K562 (cell line): ENCODE results near the gene GPR27. TPM values are rescaled to one million over a fixed set of nuclear protein-coding genes. Genes with fewer than 3 reads are reported as not detected.
A peak's percentile ranks its signal among the peaks of the same experiment; 100 is the strongest.

Source experiments
- ATAC-seq: fragments of 200-7000 bp; cut with Tn5 transposase; 3 replicates; pipeline ENCODE4 v1.9.1; 2020; ENCODE audit warnings: moderate library complexity
- BruUV-seq: library from RNA; stranded (reverse); fragments of 400-500 nt; replicated peaks from 2 replicates; lab custom pipeline; 2021; lab: Mats Ljungman, UMichigan
- CTCF ChIA-PET: fragments of 300-600 bp; formaldehyde crosslinking; extraction: SDS; loops from one replicate; lab custom pipeline; 2021; ENCODE audit warnings: low intra/inter-chr PET ratio; lab: Yijun Ruan, JAX
- POLR2A ChIA-PET: fragments of 300-600, 350-650 bp; sonication (Branson Sonifier 250); formaldehyde crosslinking; extraction: SDS; loops from one replicate; lab custom pipeline; 2021; ENCODE audit warnings: antibody characterized with exemption, inconsistent platforms; lab: Yijun Ruan, JAX
- DNase-seq, 4 experiments: peaks; one replicate each; pipeline versions ENCODE4 v3.0.0 to v3.0.0-alpha.2; 2011 to 2018; ENCODE audit warnings: low spot score in 3 of 4, mixed read lengths in 3 of 4; ENCODE audit errors: extremely low read depth in 1 of 4
- FAIRE-seq: peaks from 2 replicates; lab custom pipeline; 2011; peaks lifted over from hg19 to GRCh38; lab: Jason Lieb, UNC
- H2AFZ ChIP-seq: 2 replicates; pipeline ENCODE4 v1.6.0; 2011; ENCODE audit warnings: low read depth, low read length, control low read depth, inconsistent platforms
- H3K27ac ChIP-seq: fragments of 200-600 bp; 3 replicates; pipeline ENCODE4 v1.8.0; 2011; ENCODE audit warnings: low read depth, mild to moderate bottlenecking, control low read depth, inconsistent platforms, low read length, moderate library complexity, mixed read lengths; ENCODE audit errors: extremely low read depth
- H3K27me3 ChIP-seq, 2 experiments: fragments of 300-600 bp in 1 of 2; 2 replicates in 1 of 2; 3 replicates in 1 of 2; pipeline versions ENCODE4 v1.6.0 to v1.8.0; 2011; ENCODE audit warnings: inconsistent platforms in 2 of 2, low read length in 2 of 2, mild to moderate bottlenecking in 1 of 2, mixed read lengths in 1 of 2, moderate library complexity in 1 of 2; ENCODE audit not compliant: control insufficient read depth in 2 of 2, insufficient read depth in 2 of 2
- H3K36me3 ChIP-seq: fragments of 300-600 bp; 3 replicates; pipeline ENCODE4 v1.8.0; 2011; ENCODE audit warnings: mild to moderate bottlenecking, low read length, inconsistent platforms; ENCODE audit not compliant: control insufficient read depth, insufficient read depth
- H3K4me1 ChIP-seq, 2 experiments: fragments of 200-600 bp in 1 of 2; replicated peaks in 1 of 2; 2 replicates in 1 of 2; 3 replicates in 1 of 2; pipeline versions ENCODE4 v1.5.1 to v1.8.0; 2011; ENCODE audit warnings: inconsistent platforms in 2 of 2, low read length in 2 of 2, mild to moderate bottlenecking in 1 of 2, mixed read lengths in 1 of 2, moderate library complexity in 1 of 2; ENCODE audit not compliant: control insufficient read depth in 2 of 2, insufficient read depth in 2 of 2
- H3K4me2 ChIP-seq: 2 replicates; pipeline ENCODE4 v1.6.1; 2011; ENCODE audit warnings: low read length, control low read depth, inconsistent platforms, mixed read lengths; ENCODE audit not compliant: insufficient read depth
- H3K4me3 ChIP-seq: fragments of 200-600 bp; sonication (generic), shearing (Covaris generic); 2 replicates; pipeline ENCODE4 v1.5.1; 2016; ENCODE audit warnings: control low read depth, inconsistent platforms
- H3K79me2 ChIP-seq: fragments of 200-600 bp; 3 replicates; pipeline ENCODE4 v1.8.0; 2011; ENCODE audit warnings: low read length, inconsistent platforms; ENCODE audit not compliant: control insufficient read depth, insufficient read depth
- H3K9ac ChIP-seq, 2 experiments: 2 replicates each; pipeline versions ENCODE4 v1.6.0 to v1.6.1; 2011; ENCODE audit warnings: low read depth in 2 of 2, low read length in 2 of 2, control low read depth in 1 of 2, inconsistent platforms in 1 of 2, mild to moderate bottlenecking in 1 of 2, mixed read lengths in 1 of 2; ENCODE audit not compliant: insufficient read depth in 1 of 2
- H3K9me1 ChIP-seq: one replicate; pipeline ENCODE4 v1.6.0; 2011; ENCODE audit warnings: inconsistent platforms, mild to moderate bottlenecking, low read length, moderate library complexity; ENCODE audit not compliant: control insufficient read depth, insufficient read depth
- H3K9me3 ChIP-seq: replicated peaks from 2 replicates; pipeline ENCODE4 v1.5.1; 2011; ENCODE audit warnings: low read depth, low read length, inconsistent platforms; ENCODE audit not compliant: control insufficient read depth, insufficient read depth
- H4K20me1 ChIP-seq: replicated peaks from 2 replicates; pipeline ENCODE4 v1.6.1; 2011; ENCODE audit warnings: low read length, inconsistent platforms, mixed read lengths; ENCODE audit not compliant: control insufficient read depth, insufficient read depth
- BACH1 ChIP-seq: fragments of 200-800 bp; sonication (Bioruptor generic); IDR thresholded peaks from 2 replicates; pipeline ENCODE4 v1.6.1; 2016; ENCODE audit warnings: missing genetic modification characterization, missing compliant biosample characterization
- C11orf30 ChIP-seq: fragments of 450-650 bp; IDR thresholded peaks from 2 replicates; pipeline ENCODE4 v1.6.1; 2016; ENCODE audit warnings: low read depth, mild to moderate bottlenecking
- CEBPB ChIP-seq: fragments of 450-650 bp; IDR thresholded peaks from 2 replicates; pipeline ENCODE4 v1.6.1; 2016; ENCODE audit warnings: missing genetic modification characterization, missing compliant biosample characterization
- HNRNPL ChIP-seq: fragments of 200-400 bp; formaldehyde crosslinking; IDR thresholded peaks from 2 replicates; pipeline ENCODE4 v1.6.1; 2017; ENCODE audit warnings: low read depth, mild to moderate bottlenecking, low read length
- MAFG ChIP-seq: fragments of 450-650 bp; conservative IDR thresholded peaks from 2 replicates; pipeline ENCODE4 v1.6.1; 2016; ENCODE audit warnings: missing genetic modification characterization, missing compliant biosample characterization
- MBD2 ChIP-seq: sonication (generic); IDR thresholded peaks from 2 replicates; pipeline ENCODE4 v1.6.1; 2016; ENCODE audit warnings: low read depth, borderline replicate concordance
- NR2C2 ChIP-seq, 2 experiments: fragments of 200-800 bp in 1 of 2; sonication (Bioruptor generic) in 1 of 2; sonication (generic) in 1 of 2; formaldehyde crosslinking in 1 of 2; IDR thresholded peaks; 2 replicates each; pipeline versions ENCODE4 v1.6.1 to v1.8.0; 2016 to 2022; ENCODE audit warnings: mild to moderate bottlenecking in 1 of 2, missing compliant biosample characterization in 1 of 2, missing genetic modification characterization in 1 of 2, missing genetic modification reagents in 1 of 2
- SOX6 ChIP-seq: fragments of 450-650 bp; IDR thresholded peaks from 2 replicates; pipeline ENCODE4 v1.6.1; 2014; ENCODE audit warnings: mild to moderate bottlenecking
- SREBF2 ChIP-seq: sonication (generic); formaldehyde crosslinking; IDR thresholded peaks from 2 replicates; pipeline ENCODE4 v1.4.0; 2020; ENCODE audit warnings: mild to moderate bottlenecking, missing genetic modification reagents
- ZFX ChIP-seq: sonication (generic); formaldehyde crosslinking; IDR thresholded peaks from 2 replicates; pipeline ENCODE4 v1.8.0; 2022; ENCODE audit warnings: mild to moderate bottlenecking, missing genetic modification reagents, moderate library complexity
- ZNF174 ChIP-seq: fragments of 250-450 bp; sonication (Bioruptor Pico); IDR thresholded peaks from 2 replicates; pipeline ENCODE4 v1.4.0; 2020; ENCODE audit warnings: mild to moderate bottlenecking
- ZNF316 ChIP-seq: fragments of 450-650 bp; IDR thresholded peaks from 2 replicates; pipeline ENCODE4 v1.6.1; 2016
- ZNF395 ChIP-seq: fragments of 200-800 bp; sonication (Bioruptor generic); IDR thresholded peaks from 2 replicates; pipeline ENCODE4 v1.6.1; 2017; ENCODE audit warnings: missing genetic modification characterization, missing compliant biosample characterization
- ZNF778 ChIP-seq: fragments of 450-650 bp; formaldehyde crosslinking; IDR thresholded peaks from 2 replicates; pipeline ENCODE4 v1.4.0; 2020; ENCODE audit warnings: mild to moderate bottlenecking, moderate library complexity
- ZNF785 ChIP-seq: fragments of 250-450 bp; sonication (Bioruptor Pico); IDR thresholded peaks from 2 replicates; pipeline ENCODE4 v1.4.0; 2020; ENCODE audit warnings: mild to moderate bottlenecking
- WGBS: fragments of 100-300 bp; shearing (Covaris generic); methylation state at CpG from one replicate; pipeline ENCODE4 v1.1.6; 2016; ENCODE audit warnings: low coverage, mixed read lengths; ENCODE audit not compliant: insufficient coverage; ENCODE audit errors: missing lambda C conversion rate; 5-methylcytosine and 5-hydroxymethylcytosine counted together
- in situ Hi-C: fragments of 300-500 bp; cut with MboI; formaldehyde crosslinking; loops from 4 replicates; pipeline ENCODE4 v1.15.0; 2018; ENCODE audit warnings: inconsistent platforms, mixed read lengths
- intact Hi-C: fragments of 100-400 bp; cut with micrococcal nuclease; formaldehyde crosslinking; loops from 2 replicates; pipeline ENCODE4 v1.14.2; 2022
- polyA plus RNA-seq, 8 experiments: library from polyadenylated mRNA; depleted of rRNA in 4 of 8; stranded (reverse) in 5 of 8; unstranded in 3 of 8; fragments of >200 nt; fragmentation: Nextera tagmentation in 2 of 8; fragmentation: Illumina TruSeq in 1 of 8; extraction: Ambion mirVana in 2 of 8; extraction: Trizol in 1 of 8; gene quantifications; 2 replicates each; pipeline versions ENCODE4 v1.2.1 to v1.2.3, GENCODE V29; 2011 to 2014; ENCODE audit warnings: inconsistent platforms in 1 of 8, missing spikeins in 1 of 8
- total RNA-seq, 7 experiments: library from RNA; depleted of rRNA in 6 of 7; stranded (reverse); fragments of >200 nt in 6 of 7; fragmentation: Illumina TruSeq in 2 of 7; extraction: Trizol in 2 of 7; gene quantifications; 2 replicates each; pipeline versions ENCODE4 v1.2.1 to v1.2.3, GENCODE V29; 2011 to 2021; ENCODE audit warnings: low replicate concordance in 1 of 7

GPR27 gene
- total and polyA plus RNA-seq, 9 of the 15 experiments (the other 6 are each of a cell fraction or from before 2014, with no cell fraction given), result not detected

DNA sequence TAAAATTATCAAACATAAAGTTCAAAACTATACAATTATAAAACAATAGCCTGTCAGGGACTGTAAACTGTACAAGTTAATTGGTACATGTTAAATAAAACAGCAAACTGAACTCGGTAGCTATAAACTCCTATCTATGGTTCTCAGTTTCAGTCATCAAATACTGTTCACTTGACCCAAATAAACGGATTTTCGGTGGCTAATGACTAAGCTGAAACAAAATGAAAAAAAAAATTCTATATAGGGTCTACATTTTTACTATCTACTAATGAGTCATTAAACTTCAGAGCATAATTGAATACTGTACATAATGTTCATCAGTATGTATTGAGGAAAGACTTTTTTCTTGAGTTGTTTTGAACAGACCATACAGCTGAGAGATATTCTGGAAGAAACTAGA lies 24.7 kb downstream of the GPR27 start:
- DNase-seq, result no peak
- peak overlapping the region; percentile 49; the same call in 2 of the 3 replicates for H3K27ac ChIP-seq
- H2AFZ ChIP-seq, result peak overlapping the region; percentile 78
- BruUV-seq, result no TSS peak
- ChIA-PET CTCF (no interaction called here), POLR2A (interaction anchor here (0.6 kb wide), 1 partner anchor 78 kb away, joined by 3 read pairs; no protein-coding TSS in a partner anchor)
- no peak overlapping the region for H3K4me3 ChIP-seq
- no peak overlapping the region; a peak in 1 of 4 replicates for H3K9ac ChIP-seq
- no peaks in the 10 kb centered on the region for H3K79me2 ChIP-seq
- H3K9me1 ChIP-seq, result no peaks in the 10 kb centered on the region
- TF ChIP-seq HNRNPL, result no peak
- TF ChIP-seq, all 486 proteins: peak for 0
- Histone ChIP-seq H3K27me3 (no peaks in the 10 kb centered on the region), H3K4me1 (peaks cover 0 to 21% of the 10 kb centered on the region in 2 experiments; a peak in 3 of 5 replicates), H3K9me3 (no peaks in the 10 kb centered on the region), H3K36me3 (no peaks in the 10 kb centered on the region), H4K20me1 (no peaks in the 10 kb centered on the region), H3K4me2 (no peak overlapping the region)
- intact Hi-C loops, result no loop called here
- FAIRE-seq (no peak), ATAC-seq (no peak)
- in situ Hi-C loops, result no loop called here
- WGBS, result 21% methylated on average over 3 of the region's 3 CpGs

GRCh38 chr3:71779674-71780377 lies 26.2 kb downstream of the GPR27 start:
- no peaks in the 10 kb centered on the region for H4K20me1 ChIP-seq
- BruUV-seq, result no TSS peak
- WGBS, result 31% methylated on average over 6 of the region's 6 CpGs
- H3K4me2 ChIP-seq, result no peak overlapping the region
- peak overlapping the region; percentile 81 for H2AFZ ChIP-seq
- H3K9me3 ChIP-seq, result no peaks in the 10 kb centered on the region
- no peak overlapping the region for H3K4me3 ChIP-seq
- H3K9ac ChIP-seq, result no peak overlapping the region
- ATAC-seq (peak; percentile 54; the same call in 2 of the 3 replicates), DNase-seq (peak in 1 of 4 experiments; percentile 7), FAIRE-seq (no peak)
- H3K27me3 ChIP-seq, result no peaks in the 10 kb centered on the region
- POLR2A ChIA-PET, result no interaction called here
- in situ Hi-C loops, result no loop called here
- peaks cover 0 to 21% of the 10 kb centered on the region in 2 experiments; a peak in 3 of 5 replicates for H3K4me1 ChIP-seq
- H3K36me3 ChIP-seq, result no peaks in the 10 kb centered on the region
- no peaks in the 10 kb centered on the region for H3K9me1 ChIP-seq
- intact Hi-C loops, result no loop called here
- no peaks in the 10 kb centered on the region for H3K79me2 ChIP-seq
- CTCF ChIA-PET, result no interaction called here
- H3K27ac ChIP-seq, result peak overlapping the region; percentile 51; the same call in 1 of the 3 replicates
- TF ChIP-seq MBD2 (no peak), C11orf30 (peak; percentile 5; the same call in 1 of the 2 replicates), CEBPB (tag) (peak; percentile 48), BACH1 (tag) (0 out of 2 replicates have a peak, but pooled peaks have one; percentile 34), MAFG (0 out of 2 replicates have a peak, but pooled peaks have one; percentile 18), ZNF778 (no peak), SOX6 (peak; percentile 60), NR2C2 (CRISPR knock-in tag; IDR thresholded peaks at IDR 0.05) (no peak), NR2C2 (tag; IDR thresholded peaks at IDR 0.05) (peak; percentile 54; the same call in 1 of the 2 replicates), ZNF174 (no peak), ZNF316 (peak; percentile 21; the same call in 1 of the 2 replicates), SREBF2 (CRISPR knock-in tag) (no peak), ZNF395 (CRISPR knock-in tag) (peak; percentile 50; the same call in 1 of the 2 replicates), ZFX (0 out of 2 replicates have a peak, but pooled peaks have one; percentile 26), ZNF785 (no peak)
